GM19395 (cell line): Measurements from ENCODE around the gene ORM2.
"Not testable (repeated sequence)": the region's sequence is repeated elsewhere in the genome, so short reads cannot be mapped to it uniquely, and the experiment has no call there.

Experiments
- ATAC-seq: cut with Tn5 transposase; IDR thresholded peaks from one replicate; pipeline ENCODE4 v1.9.1; 2021; ENCODE audit warnings: mild to moderate bottlenecking, moderate library complexity; ENCODE audit not compliant: unreplicated experiment

ORM2 gene

GRCh38 chr9:114312513-114312875 lies 17.2 kb upstream of the ORM2 start:
- no peak for ATAC-seq

GRCh38 chr9:114313186-114313585 lies 16.5 kb upstream of the ORM2 start:
- no peak for ATAC-seq

GRCh38 chr9:114314256-114314867 lies 15.3 kb upstream of the ORM2 start:
- no peak for ATAC-seq

GRCh38 chr9:114314881-114315722 lies 14.6 kb upstream of the ORM2 start:
- no peak for ATAC-seq

- ATAC-seq, result no peak
These were observed 13.8 kb upstream of the ORM2 start for GRCh38 chr9:114315723-114316363.

GRCh38 chr9:114316605-114317230 lies 13.0 kb upstream of the ORM2 start:
- no peak for ATAC-seq

GRCh38 chr9:114317665-114318357 lies 11.9 kb upstream of the ORM2 start:
- ATAC-seq, result no peak

GRCh38 chr9:114318416-114318815 lies 11.3 kb upstream of the ORM2 start:
- ATAC-seq, result no peak

- ATAC-seq, result no peak
These were observed 10.5 kb upstream of the ORM2 start for GRCh38 chr9:114319147-114319546.

GRCh38 chr9:114320710-114321109 lies 9.0 kb upstream of the ORM2 start:
- not testable (repeated sequence) for ATAC-seq

GRCh38 chr9:114321759-114322158 lies 7.9 kb upstream of the ORM2 start:
- ATAC-seq, result no peak

- not testable (repeated sequence) for ATAC-seq
These were observed 7.4 kb upstream of the ORM2 start for GRCh38 chr9:114322160-114322818.

GRCh38 chr9:114322831-114323531 lies 6.7 kb upstream of the ORM2 start, which contains the start of gene ORM1:
Gene ORM1 (plus strand): TSS chr9:114323098. CDS start chr9:114323134, 36 bp downstream.
- not testable (repeated sequence) for ATAC-seq

GRCh38 chr9:114323849-114324248 lies 5.8 kb upstream of the ORM2 start:
- not testable (repeated sequence) for ATAC-seq

GRCh38 chr9:114324492-114324891 lies 5.2 kb upstream of the ORM2 start:
- ATAC-seq, result no peak

- not testable (repeated sequence) for ATAC-seq
These were observed 4.7 kb upstream of the ORM2 start for GRCh38 chr9:114324965-114325364.

GRCh38 chr9:114325684-114326254 lies 3.9 kb upstream of the ORM2 start:
- not testable (repeated sequence) for ATAC-seq

- ATAC-seq, result no peak
These were observed 1.9 kb upstream of the ORM2 start for GRCh38 chr9:114327749-114328148.

- not testable (repeated sequence) for ATAC-seq
These were observed 1.3 kb upstream of the ORM2 start for GRCh38 chr9:114328357-114328820.
